Measurements from ENCODE around the gene DYSF.

The DYSF gene

GRCh38 chr2:71602115-71602495, 148.7 kb downstream of the DYSF start:
- DNase-seq (ENCODE audit: low read depth), result no peak
- no peak for TF ChIP-seq CTCF (IDR thresholded peaks at IDR 0.05; ENCODE audit: low read depth, low read length, missing control alignments)
- in situ Hi-C loops (cut with HindIII; ENCODE audit: low sequenced_read_pairs), result no loop called here
- H3K4me3 ChIP-seq (ENCODE audit: low read depth, low read length), result no peak overlapping the region

GRCh38 chr2:71602581-71602980, 149.2 kb downstream of the DYSF start:
- DNase-seq (ENCODE audit: low read depth), result no peak
- in situ Hi-C loops (cut with HindIII; ENCODE audit: low sequenced_read_pairs), result no loop called here
- no peak overlapping the region for H3K4me3 ChIP-seq (ENCODE audit: low read depth, low read length)
- no peak for TF ChIP-seq CTCF (IDR thresholded peaks at IDR 0.05; ENCODE audit: low read depth, low read length, missing control alignments)

- in situ Hi-C loops (cut with HindIII; ENCODE audit: low sequenced_read_pairs), result no loop called here
- DNase-seq (ENCODE audit: low read depth), result no peak
- no peak for TF ChIP-seq CTCF (IDR thresholded peaks at IDR 0.05; ENCODE audit: low read depth, low read length, missing control alignments)
- H3K4me3 ChIP-seq (ENCODE audit: low read depth, low read length), result no peak overlapping the region
Observed at GRCh38 chr2:71603311-71603811, 150.0 kb downstream of the DYSF start.

- in situ Hi-C loops (cut with HindIII; ENCODE audit: low sequenced_read_pairs), result no loop called here
- no peak for DNase-seq (ENCODE audit: low read depth)
- TF ChIP-seq CTCF (IDR thresholded peaks at IDR 0.05; ENCODE audit: low read depth, low read length, missing control alignments), result no peak
- no peak overlapping the region for H3K4me3 ChIP-seq (ENCODE audit: low read depth, low read length)
Observed at GRCh38 chr2:71603851-71604725, 150.7 kb downstream of the DYSF start.

GRCh38 chr2:71604726-71605120, 151.4 kb downstream of the DYSF start:
- TF ChIP-seq CTCF (IDR thresholded peaks at IDR 0.05; ENCODE audit: low read depth, low read length, missing control alignments), result no peak
- H3K4me3 ChIP-seq (ENCODE audit: low read depth, low read length), result no peak overlapping the region
- in situ Hi-C loops (cut with HindIII; ENCODE audit: low sequenced_read_pairs), result no loop called here
- no peak for DNase-seq (ENCODE audit: low read depth)

GRCh38 chr2:71605173-71605641, 151.8 kb downstream of the DYSF start:
- DNase-seq (ENCODE audit: low read depth), result no peak
- no peak overlapping the region for H3K4me3 ChIP-seq (ENCODE audit: low read depth, low read length)
- in situ Hi-C loops (cut with HindIII; ENCODE audit: low sequenced_read_pairs), result no loop called here
- no peak for TF ChIP-seq CTCF (IDR thresholded peaks at IDR 0.05; ENCODE audit: low read depth, low read length, missing control alignments)

Data from astrocyte of the cerebellum (primary cell).